GM21786 (cell line): Measurements from ENCODE around the gene ADAMTSL3.
"Not testable (repeated sequence)": the region's sequence is repeated elsewhere in the genome, so short reads cannot be mapped to it uniquely, and the experiment has no call there.

ENCODE experiments used
- ATAC-seq: cut with Tn5 transposase; IDR thresholded peaks from one replicate; pipeline ENCODE4 v1.9.1; 2021; ENCODE audit not compliant: unreplicated experiment

Gene ADAMTSL3

DNA sequence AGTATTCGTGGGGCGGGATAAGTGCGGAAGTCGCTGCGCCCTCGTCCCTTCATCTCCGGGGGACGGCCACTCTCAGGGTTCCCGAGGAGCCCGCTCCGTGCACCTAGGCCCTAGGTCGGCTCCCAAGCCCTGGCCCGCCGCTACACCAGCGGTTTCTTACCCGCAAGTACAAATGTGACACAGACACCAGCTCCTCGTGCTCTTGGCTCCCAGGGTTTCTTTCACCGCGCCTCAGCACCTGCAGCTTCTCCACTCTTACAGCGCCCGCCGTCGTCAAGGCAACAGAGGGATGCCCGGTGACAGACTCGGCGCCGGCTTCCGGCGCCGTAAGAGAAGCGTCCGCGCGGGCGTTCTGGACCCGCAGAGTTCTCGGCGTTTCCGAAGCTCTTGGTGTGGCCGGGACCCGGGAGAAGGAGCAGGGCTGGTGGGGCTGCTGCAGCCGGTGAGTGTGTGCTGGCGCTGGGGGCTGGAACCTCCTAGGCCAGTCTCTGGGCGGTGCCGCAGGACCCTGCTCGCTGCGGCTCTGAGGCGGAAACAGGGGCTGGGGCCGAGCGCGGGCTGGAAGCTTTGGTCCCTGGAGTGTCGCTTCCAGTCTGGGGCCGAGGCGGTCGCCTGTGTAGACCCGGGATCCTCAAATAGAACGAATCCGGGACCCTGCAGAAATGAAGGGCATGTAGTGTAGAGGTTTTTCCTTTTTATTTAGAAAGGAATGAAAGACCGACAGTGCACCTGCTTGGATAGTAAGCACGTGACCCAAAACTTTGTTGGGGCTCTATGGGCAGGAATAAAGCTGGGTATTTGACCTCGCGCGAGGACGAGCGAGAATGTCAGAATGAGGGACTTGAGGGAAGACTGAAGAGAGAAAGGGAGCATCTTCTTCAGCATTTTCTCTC lies 426.2 kb downstream of the ADAMTSL3 start:
- peak; percentile 64 for ATAC-seq

DNA sequence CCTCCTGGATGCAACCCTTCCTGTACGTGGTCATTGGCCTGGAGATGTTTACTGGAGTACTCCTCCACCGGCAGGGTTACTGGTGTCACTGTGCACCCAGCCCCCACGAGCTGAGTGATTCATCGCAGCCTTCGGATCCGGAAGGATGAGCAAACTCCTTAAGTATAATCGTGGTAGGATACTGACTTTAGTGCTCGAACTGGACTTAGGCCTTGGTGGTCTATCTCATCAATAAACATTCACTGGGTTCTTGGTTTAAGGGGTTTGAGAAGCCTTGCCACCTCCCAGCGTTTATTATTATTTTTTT lies 426.8 kb downstream of the ADAMTSL3 start:
- ATAC-seq: not testable (repeated sequence)

DNA sequence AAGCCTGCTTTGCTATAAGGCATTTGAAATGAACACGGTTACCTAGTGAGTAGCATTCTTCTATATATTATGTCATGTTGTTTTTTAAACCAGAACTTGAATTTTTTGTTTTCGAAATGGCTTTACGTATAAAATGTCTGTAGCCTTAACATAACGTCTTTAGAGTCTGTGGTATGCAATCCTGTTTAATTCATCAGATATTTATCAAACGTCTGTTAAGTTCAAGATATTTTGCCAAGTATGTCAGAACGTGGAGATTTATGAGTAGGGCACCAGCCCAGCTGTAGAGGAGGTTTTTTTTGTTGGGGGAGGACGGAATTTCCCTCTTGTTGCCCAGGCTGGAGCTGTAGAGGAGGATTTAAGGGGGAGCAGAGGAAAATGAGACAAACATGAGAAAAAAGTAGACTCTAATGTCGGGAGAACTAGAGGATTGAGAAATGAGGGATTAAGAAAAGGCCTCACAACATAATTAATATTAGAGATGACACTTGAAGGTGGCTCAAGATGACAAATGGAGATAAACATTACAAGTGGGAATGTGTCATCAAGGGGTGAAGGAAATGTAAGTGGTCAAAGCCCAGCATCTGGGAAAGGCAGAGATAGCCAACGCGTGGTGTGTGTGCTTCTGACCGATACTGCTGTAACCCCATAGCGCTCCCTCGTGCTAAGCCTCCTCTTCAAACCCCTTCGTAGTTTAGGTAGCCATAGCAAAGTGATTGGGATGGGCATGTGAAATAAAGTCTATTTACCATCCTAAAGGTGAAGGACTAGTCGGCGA lies 427.7 kb downstream of the ADAMTSL3 start:
- no peak for ATAC-seq

DNA sequence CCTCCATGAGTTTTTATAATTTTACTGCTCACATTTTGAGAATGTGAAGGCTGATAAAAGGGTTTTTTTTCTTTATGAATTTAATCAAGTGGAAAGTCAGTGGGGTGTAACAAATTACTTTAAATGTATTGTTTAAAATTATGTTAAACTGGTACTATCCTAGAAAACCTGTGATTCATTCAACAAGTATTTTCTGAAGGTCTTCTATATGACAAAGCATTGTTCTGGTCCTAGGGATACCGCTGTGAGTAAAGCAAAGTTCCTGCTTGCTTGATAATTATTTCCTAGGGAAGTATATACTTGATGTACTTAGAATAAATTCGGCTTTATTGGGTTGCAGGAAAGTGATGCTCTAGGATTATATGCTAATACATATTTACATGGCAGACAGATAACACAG lies 428.8 kb downstream of the ADAMTSL3 start:
- no peak for ATAC-seq

DNA sequence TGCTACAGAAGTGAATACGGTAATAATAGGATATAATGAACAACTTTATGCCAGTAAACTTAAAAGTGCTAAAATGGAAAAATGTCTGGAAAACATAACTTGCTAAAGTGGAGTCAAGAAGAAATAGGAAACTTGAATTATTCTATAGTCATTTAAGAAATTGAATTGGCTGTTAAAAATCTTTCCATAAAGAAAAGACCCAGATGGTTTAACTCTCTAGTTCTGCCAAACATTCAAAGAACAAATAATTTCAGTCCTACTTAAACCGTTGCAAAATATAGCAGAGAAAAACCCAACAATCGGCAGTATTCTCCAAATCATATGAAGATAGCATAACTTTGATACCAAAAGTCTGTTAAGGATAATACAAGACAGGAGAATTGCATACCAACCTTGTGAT lies 432.1 kb downstream of the ADAMTSL3 start:
- not testable (repeated sequence) for ATAC-seq
